Left lung (tissue), 10 donors: Measurements from ENCODE around the gene DSG2. TPM values are rescaled to one million over a fixed set of nuclear protein-coding genes. Genes with fewer than 3 reads are reported as not detected.

ENCODE experiments used
- ATAC-seq: fragments of 200-7000 bp; cut with Tn5 transposase; one replicate; pipeline ENCODE4 v1.9.1; 2020; ENCODE audit warnings: moderate library complexity
- DNase-seq, 4 donors: peaks; one replicate each; pipeline ENCODE4 v3.0.0-alpha.2; 2013 to 2020
- H3K27ac ChIP-seq, 2 donors: fragments of 200-600 bp; sonication (generic) in 1 of 2; one replicate each; pipeline versions ENCODE4 v1.5.0 to v1.8.0; 2020 to 2021
- H3K27me3 ChIP-seq, 2 donors: fragments of 200-600 bp; sonication (generic) in 1 of 2; one replicate each; pipeline versions ENCODE4 v1.5.0 to v1.8.0; 2020 to 2021
- H3K36me3 ChIP-seq, 2 donors: fragments of 200-600 bp; sonication (generic) in 1 of 2; one replicate each; pipeline versions ENCODE4 v1.5.0 to v1.8.0; 2020 to 2021
- H3K4me1 ChIP-seq, 2 donors: fragments of 200-600 bp; one replicate each; pipeline ENCODE4 v1.8.0; 2021
- H3K4me3 ChIP-seq, 2 donors: fragments of 200-600 bp; sonication (generic) in 1 of 2; one replicate each; pipeline versions ENCODE4 v1.5.0 to v1.8.0; 2020 to 2021; ENCODE audit warnings: mild to moderate bottlenecking in 1 of 2
- H3K9me3 ChIP-seq, 2 donors: fragments of 200-600 bp; sonication (generic) in 1 of 2; one replicate each; pipeline versions ENCODE4 v1.5.0 to v1.8.0; 2020 to 2021
- CTCF ChIP-seq, 2 donors: fragments of 200-600 bp; sonication (generic) in 1 of 2; IDR thresholded peaks; one replicate each; pipeline versions ENCODE4 v1.5.0 to v1.8.0; 2021; ENCODE audit warnings: antibody characterized with exemption in 2 of 2
- intact Hi-C, 2 donors: fragments of 100-400 bp; cut with DNase I; formaldehyde crosslinking; loops; one replicate each; pipeline versions ENCODE4 v1.11.2 to v1.14.2; 2022
- polyA plus RNA-seq, 6 donors: library from polyadenylated mRNA; unstranded; fragments of 120-200 nt; gene quantifications; one replicate each; pipeline ENCODE4 v1.2.1, GENCODE V29; 2013; ENCODE audit not compliant: insufficient read length in 6 of 6
- total RNA-seq, 2 donors: library from RNA; stranded (reverse); fragmentation: NEBNext Ultra II Directional; extraction: Animal tissue kit (Norgen Biotek cat#: 25700); gene quantifications; one replicate each; pipeline ENCODE4 v1.2.1, GENCODE V29; 2021
- donor health status: DM: no; HTN: yes; CAD: no.
- donor health status: DM: no; HTN: no; CAD: no.

DSG2 gene
- total and polyA plus RNA-seq, 8 donors: 36.2 to 66.0 (median 42.3) TPM

GRCh38 chr18:31596081-31596872, 98.3 kb downstream of the DSG2 start:
- Histone ChIP-seq H3K9me3 (no peaks in the 10 kb centered on the region), H3K4me3 (no peak overlapping the region), H3K27me3 (no peaks in the 10 kb centered on the region), H3K4me1 (no peaks in the 10 kb centered on the region), H3K36me3 (no peaks in the 10 kb centered on the region), H3K27ac (no peak overlapping the region)
- intact Hi-C loops: no loop called here
- no peak for TF ChIP-seq CTCF (IDR thresholded peaks at IDR 0.05)
- DNase-seq (no peak), ATAC-seq (no peak)

- Histone ChIP-seq H3K27me3 (no peaks in the 10 kb centered on the region), H3K4me1 (no peaks in the 10 kb centered on the region), H3K4me3 (no peak overlapping the region), H3K9me3 (no peaks in the 10 kb centered on the region), H3K36me3 (no peaks in the 10 kb centered on the region), H3K27ac (no peak overlapping the region)
- ATAC-seq (no peak), DNase-seq (no peak)
- intact Hi-C loops: no loop called here
- TF ChIP-seq CTCF (IDR thresholded peaks at IDR 0.05): no peak
Measured at GRCh38 chr18:31598021-31598805, 100.2 kb downstream of the DSG2 start.

Other genes with a start within 250 kb of the DSG2 start
- not detected for gene DSG1, start 180.0 kb upstream of the DSG2 start, total RNA-seq
- not detected for gene DSG1, start 180.0 kb upstream of the DSG2 start, polyA plus RNA-seq
- gene DSG4, start 121.4 kb upstream of the DSG2 start, total RNA-seq: not detected
- gene DSG4, start 121.4 kb upstream of the DSG2 start, polyA plus RNA-seq: not detected
- not detected for gene DSG3, start 50.4 kb upstream of the DSG2 start, total RNA-seq
- gene DSG3, start 50.4 kb upstream of the DSG2 start, polyA plus RNA-seq: not detected
- not detected for gene TTR, start 93.7 kb downstream of the DSG2 start, total RNA-seq
- 1 to 10 TPM in 2 of 6 donors, under 1 TPM in 4; 0.32 to 2.0 (median 0.57) TPM for gene TTR, start 93.7 kb downstream of the DSG2 start, polyA plus RNA-seq
- 1 to 10 TPM; 4.6 to 5.7 TPM for gene B4GALT6, start 186.4 kb downstream of the DSG2 start, total RNA-seq
- 10 to 100 TPM; 17.3 to 22.7 (median 20.6) TPM for gene B4GALT6, start 186.4 kb downstream of the DSG2 start, polyA plus RNA-seq